ENCODE measurements around the gene ZBTB18.
A peak's percentile ranks its signal among the peaks of the same experiment; 100 is the strongest.
"Not testable (repeated sequence)": the region's sequence is repeated elsewhere in the genome, so short reads cannot be mapped to it uniquely, and the experiment has no call there.

ZBTB18 gene

GRCh38 chr1:244050835-244051444, at the start of gene ZBTB18:
Gene ZBTB18, plus strand, starts transcription at chr1:244051283. Its CDS starts 149 bp downstream, at chr1:244051432.
- no peak for DNase-seq

GRCh38 chr1:244002721-244003120, 48.4 kb upstream of the ZBTB18 start:
- no peak for DNase-seq

GRCh38 chr1:244005455-244005854, 45.6 kb upstream of the ZBTB18 start:
- DNase-seq, result no peak

GRCh38 chr1:244006381-244006901, 44.6 kb upstream of the ZBTB18 start:
- DNase-seq, result no peak

- DNase-seq, result no peak
These were observed 44.1 kb upstream of the ZBTB18 start for GRCh38 chr1:244006961-244007360.

GRCh38 chr1:244010191-244010590, 40.9 kb upstream of the ZBTB18 start:
- peak; percentile 35 for DNase-seq

GRCh38 chr1:244010703-244011123, 40.4 kb upstream of the ZBTB18 start:
- no peak for DNase-seq

GRCh38 chr1:244011271-244011670, 39.8 kb upstream of the ZBTB18 start:
- DNase-seq, result no peak

- no peak for DNase-seq
These were observed 39.3 kb upstream of the ZBTB18 start for GRCh38 chr1:244011786-244012185.

- DNase-seq, result no peak
These were observed 38.9 kb upstream of the ZBTB18 start for GRCh38 chr1:244012202-244012601.

GRCh38 chr1:244013100-244013499, 38.0 kb upstream of the ZBTB18 start:
- no peak for DNase-seq

GRCh38 chr1:244014862-244015261, 36.2 kb upstream of the ZBTB18 start:
- DNase-seq, result not testable (repeated sequence)

- no peak for DNase-seq
These were observed 31.0 kb upstream of the ZBTB18 start for GRCh38 chr1:244019982-244020485.

- no peak for DNase-seq
These were observed 29.7 kb upstream of the ZBTB18 start for GRCh38 chr1:244021427-244021826.

- DNase-seq, result no peak
These were observed 28.8 kb upstream of the ZBTB18 start for GRCh38 chr1:244022311-244022710.

GRCh38 chr1:244022864-244023440, 28.1 kb upstream of the ZBTB18 start:
- DNase-seq, result no peak

- DNase-seq, result no peak
These were observed 23.5 kb upstream of the ZBTB18 start for GRCh38 chr1:244027491-244028145.

- DNase-seq, result no peak
These were observed 22.4 kb upstream of the ZBTB18 start for GRCh38 chr1:244028701-244029100.

- no peak for DNase-seq
These were observed 22.0 kb upstream of the ZBTB18 start for GRCh38 chr1:244029124-244029523.

- no peak for DNase-seq
These were observed 20.5 kb upstream of the ZBTB18 start for GRCh38 chr1:244030481-244031040.

- DNase-seq, result no peak
These were observed 15.7 kb upstream of the ZBTB18 start for GRCh38 chr1:244035358-244035757.

- no peak for DNase-seq
These were observed 13.8 kb upstream of the ZBTB18 start for GRCh38 chr1:244037252-244037651.

- DNase-seq, result no peak
These were observed 9.5 kb upstream of the ZBTB18 start for GRCh38 chr1:244041466-244042120.
